ENCODE results near the gene PPP2CA.
A peak's percentile ranks its signal among the peaks of the same experiment; 100 is the strongest.
"Not testable (repeated sequence)": the region's sequence is repeated elsewhere in the genome, so short reads cannot be mapped to it uniquely, and the experiment has no call there.

Gene PPP2CA

DNA sequence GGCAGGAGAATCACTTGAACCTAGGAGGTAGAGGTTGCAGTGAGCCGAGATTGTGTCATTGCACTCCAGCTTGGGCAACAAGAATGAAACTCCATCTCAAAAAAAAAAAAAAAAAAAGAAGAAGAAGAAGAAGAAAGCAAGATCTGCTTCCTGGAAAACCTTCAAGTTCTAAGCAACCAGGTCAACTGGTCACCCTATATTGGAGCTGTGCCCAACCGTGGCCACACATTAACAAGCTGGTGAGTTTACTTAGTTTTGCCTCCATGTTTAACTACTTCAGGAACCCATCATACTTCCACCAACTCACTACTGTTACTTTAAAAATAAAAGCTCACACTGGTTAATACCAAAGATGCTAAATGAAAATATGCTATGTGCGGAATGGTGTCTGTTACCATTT is 36.8 kb downstream of the PPP2CA start:
- DNase-seq (ENCODE audit: low spot score), result no peak

DNA sequence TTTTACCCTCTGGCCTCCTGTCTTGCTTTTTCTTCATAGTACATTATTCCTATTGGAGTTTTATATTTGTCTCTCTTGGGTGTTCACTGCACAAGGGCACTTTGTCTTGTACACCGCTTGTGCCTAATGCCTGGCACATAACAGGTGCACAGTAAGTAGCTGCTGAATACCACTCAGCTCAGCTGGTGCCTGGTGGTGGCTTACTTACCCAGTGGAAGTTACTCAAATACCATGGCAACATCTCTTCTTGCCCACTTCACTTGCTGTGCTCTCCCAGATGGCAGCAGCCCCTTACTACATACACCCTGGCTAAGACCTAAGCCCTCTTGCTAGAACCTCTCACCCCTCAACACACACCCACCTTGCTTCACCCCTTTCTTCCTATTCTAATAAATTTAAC is 37.8 kb downstream of the PPP2CA start:
- no peak for DNase-seq (ENCODE audit: low spot score)

GRCh38 chr5:134184155-134185135 is 41.4 kb downstream of the PPP2CA start:
- DNase-seq (ENCODE audit: low spot score), result peak; percentile 75

GRCh38 chr5:134183481-134183880 is 42.4 kb downstream of the PPP2CA start:
- DNase-seq (ENCODE audit: low spot score), result no peak

- no peak for DNase-seq (ENCODE audit: low spot score)
These were observed 47.8 kb downstream of the PPP2CA start for GRCh38 chr5:134178096-134178419.

- no peak for DNase-seq (ENCODE audit: low spot score)
These were observed 48.3 kb downstream of the PPP2CA start for GRCh38 chr5:134177369-134178095.

DNA sequence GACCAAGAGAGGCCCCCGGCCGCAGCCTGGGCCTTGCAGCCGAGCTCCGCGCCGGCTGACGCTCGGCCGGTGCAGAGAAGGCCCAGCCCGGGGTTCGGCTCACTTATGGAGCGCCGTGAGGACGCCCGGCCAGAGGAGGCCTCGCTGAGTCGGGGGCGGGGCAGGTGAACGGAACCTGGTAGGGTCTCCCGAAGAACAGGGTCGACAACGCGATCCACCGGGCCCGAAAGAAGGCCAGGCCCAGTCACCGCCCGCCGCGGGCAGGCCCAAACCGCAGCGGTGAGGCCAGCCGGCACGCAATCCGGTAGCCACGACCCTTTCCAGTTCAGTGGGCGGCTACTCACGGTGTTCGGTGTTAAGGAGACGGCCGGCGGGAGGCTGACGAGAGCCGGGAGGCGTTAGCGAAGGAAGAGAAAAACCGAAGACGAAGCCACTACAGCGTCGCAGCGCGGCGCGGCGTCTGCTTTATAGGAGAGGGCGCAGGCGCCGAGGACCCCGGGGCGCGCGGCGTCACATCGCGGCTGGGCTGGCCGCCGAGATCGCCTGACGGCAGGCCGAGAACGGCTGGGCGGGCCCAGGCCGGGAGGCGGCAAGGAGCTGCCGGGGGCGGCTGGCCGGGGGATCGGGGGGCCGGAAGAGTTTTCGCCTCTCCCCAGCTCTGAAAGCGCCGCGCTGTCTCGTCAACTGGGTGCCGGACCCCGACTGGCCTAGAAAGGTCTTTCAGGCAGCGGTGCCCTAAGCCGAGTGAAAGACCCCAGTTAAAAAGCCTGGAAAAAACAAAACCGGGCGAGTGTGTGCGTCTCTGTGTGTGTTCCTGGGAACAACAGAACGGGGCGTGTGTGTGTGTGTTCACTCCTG is 49.1 kb downstream of the PPP2CA start, which contains the start of gene SKP1:
SKP1 (minus strand) TSS at position 440 of the 858 bp plus-strand sequence. CDS start 2,928 bp downstream, outside the sequence.
- DNase-seq (ENCODE audit: low spot score), result peak; percentile 80

- peak; percentile 14 for DNase-seq (ENCODE audit: low spot score)
These were observed 49.9 kb downstream of the PPP2CA start for GRCh38 chr5:134175921-134176510.

DNA sequence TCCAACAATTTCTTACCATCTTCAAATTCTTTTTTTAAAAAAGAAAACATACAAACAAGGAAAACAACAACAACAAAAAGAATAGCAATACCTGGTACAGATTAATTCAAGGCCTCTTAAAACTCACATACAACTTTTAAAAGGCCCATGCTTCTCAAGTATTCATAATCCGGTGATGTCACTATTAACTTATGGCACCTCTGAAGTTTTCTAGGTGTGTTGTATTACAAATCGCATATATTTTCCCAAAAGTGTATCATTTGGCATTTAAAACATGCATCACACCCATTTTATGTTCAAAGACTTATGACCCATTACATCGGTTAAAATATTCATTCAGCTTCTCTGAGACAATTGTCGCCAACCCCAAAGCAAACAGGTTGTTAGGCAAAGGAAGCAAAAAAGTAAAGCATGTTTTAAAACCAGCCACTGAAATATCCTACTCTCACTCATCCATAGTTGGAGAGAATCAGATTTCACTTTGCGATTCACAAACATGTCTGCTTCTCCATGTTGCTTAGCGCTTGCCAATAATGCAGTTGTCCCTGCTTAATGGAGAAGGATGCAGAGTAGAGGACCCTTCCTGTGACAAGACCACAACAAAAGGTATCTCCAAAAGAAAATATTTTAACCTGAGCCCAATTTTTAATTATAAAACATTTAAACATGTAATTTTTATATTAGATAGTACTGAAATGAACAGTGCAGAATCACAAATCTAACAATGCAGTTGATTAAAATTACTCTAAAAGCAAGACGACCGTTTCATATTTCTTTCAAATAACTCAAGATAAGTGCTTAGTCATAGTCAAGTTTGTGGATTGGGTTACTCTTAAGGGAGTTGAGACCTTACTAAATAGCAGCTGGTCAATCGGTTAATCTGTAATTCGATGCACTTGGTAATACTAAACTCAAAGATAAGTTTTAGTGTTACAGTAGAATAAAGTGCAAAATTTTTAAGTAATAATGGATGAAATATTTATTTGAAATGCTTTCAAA is 50.7 kb downstream of the PPP2CA start:
- no peak for DNase-seq (ENCODE audit: low spot score)

- DNase-seq (ENCODE audit: low spot score), result no peak
These were observed 53.9 kb downstream of the PPP2CA start for GRCh38 chr5:134171972-134172371.

DNA sequence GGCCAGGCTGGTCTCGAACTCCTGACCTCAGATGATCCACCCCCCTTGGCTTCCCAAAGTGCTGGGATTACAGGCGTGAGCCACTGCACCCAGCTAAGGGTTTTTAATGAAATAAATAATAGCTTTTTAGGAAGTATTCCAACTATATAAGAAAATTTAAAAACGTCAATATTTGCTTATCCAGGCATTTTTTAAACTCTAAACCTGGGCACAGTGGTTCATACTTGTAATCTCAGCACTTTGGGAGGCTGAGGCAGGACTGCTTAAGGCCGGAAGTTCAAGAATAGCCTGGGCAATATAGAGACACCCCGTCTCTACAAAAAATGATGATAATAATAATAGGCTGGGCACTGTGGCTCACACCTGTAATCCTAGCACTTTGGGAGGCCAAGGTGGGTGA is 63.3 kb downstream of the PPP2CA start:
- no peak for DNase-seq (ENCODE audit: low spot score)

GRCh38 chr5:134161513-134162395 is 64.1 kb downstream of the PPP2CA start:
- no peak for DNase-seq (ENCODE audit: low spot score)

GRCh38 chr5:134153657-134154056 is 72.2 kb downstream of the PPP2CA start:
- DNase-seq (ENCODE audit: low spot score), result no peak

- no peak for DNase-seq (ENCODE audit: low spot score)
These were observed 72.6 kb downstream of the PPP2CA start for GRCh38 chr5:134153241-134153640.

GRCh38 chr5:134152173-134152832 is 73.6 kb downstream of the PPP2CA start:
- not testable (repeated sequence) for DNase-seq (ENCODE audit: low spot score)

DNA sequence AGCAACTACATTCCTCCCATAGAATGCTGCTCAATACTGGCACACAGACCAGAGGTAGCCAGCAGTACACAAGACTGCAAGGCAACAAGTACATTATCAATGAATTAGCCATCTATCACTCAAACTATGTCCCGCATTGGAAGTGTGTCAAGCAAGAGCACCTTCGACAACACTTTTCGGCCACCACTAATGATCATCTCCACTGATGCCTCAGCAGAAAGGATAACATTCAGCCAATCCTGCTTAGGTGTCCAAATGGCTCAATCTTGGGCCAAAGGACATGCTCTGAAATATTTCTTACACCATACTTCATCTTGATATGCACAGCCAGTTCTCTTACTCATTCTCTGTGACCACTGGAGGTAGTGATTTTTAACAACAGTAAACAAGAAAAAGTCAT is 74.2 kb downstream of the PPP2CA start:
- DNase-seq (ENCODE audit: low spot score), result no peak

DNA sequence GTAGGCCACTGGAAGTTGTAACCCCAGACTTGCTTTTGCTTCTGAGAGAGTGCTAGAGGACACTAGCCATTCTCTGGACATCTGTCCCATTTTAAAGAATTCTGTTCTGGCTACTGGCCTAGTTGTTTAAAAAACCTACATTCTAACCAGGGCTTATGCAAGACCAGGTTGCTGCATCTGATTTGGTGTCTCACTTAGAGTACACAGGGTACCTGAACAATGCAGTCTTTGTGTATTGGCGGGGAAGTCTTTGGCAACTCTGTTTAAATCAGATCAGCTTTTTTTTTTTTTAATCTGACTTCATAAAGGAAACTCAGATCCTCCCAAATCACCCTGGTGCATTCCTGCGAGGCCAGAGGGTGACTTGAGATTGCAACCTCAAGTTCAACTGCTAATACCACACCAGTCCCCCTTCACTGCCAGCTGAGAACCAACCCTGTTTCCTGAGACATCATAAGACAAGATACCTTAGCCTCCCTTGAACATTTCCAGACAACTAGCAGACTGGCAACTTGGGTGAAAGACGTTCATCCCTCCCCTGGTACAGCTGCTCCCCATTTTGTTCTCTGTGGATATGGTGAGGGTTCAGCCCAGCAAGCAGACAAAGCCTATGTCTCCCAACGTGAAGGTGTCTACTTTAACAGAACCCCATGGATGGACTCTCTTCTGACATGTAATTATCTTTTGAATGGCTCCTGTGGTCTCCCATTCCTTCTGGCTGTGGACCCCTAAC is 76.1 kb downstream of the PPP2CA start:
- DNase-seq (ENCODE audit: low spot score), result no peak

DNA sequence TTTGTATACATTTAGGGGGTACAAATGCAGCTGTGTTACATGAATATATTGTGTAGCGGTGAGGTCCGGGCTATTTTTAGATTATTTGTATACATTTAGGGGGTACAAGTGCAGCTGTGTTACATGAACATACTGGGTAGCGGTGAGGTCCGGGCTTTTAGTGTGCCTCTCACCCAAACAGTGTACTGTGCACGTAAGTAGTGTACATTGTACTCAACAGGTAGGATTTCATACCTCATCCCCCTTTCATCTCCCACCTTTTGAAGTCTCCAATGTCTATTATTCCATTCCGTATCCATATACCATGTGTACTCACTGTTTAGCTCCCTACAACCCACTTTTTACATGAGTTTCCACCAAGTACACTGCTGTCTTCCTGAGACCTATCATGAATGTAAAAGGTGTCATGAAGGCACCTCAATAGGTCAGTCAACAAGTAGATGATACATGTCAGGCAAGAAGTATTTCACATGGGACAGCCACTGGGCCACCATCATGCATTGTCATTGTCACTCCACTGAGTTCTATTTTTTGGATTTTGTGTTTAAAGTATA is 76.8 kb downstream of the PPP2CA start:
- no peak for DNase-seq (ENCODE audit: low spot score)

Data from CD4-positive, alpha-beta T cell treated with Interleukin-6 at 100 ng/mL for 8 hours (primary cell).